ENCODE results near the gene SKAP2.

DNA sequence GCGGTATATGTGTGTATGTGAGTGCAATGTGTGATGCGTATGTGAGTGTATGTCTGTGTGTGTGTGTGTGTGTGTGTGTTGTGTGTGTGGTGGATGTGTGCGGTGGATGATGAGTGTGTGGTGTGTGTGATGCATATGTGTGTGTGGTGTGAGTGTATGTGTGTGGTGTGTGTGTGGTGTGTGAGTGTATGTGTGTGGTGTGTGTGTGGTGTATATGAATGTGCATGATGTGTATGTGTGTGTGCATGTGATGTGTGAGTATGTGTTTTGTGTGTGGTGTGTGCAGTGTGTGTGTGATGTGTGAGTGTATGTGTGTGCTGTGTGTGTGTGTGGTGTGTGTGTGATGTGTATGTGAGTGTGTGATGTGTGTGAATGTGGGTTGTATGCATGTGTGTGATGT lies 222.0 kb downstream of the SKAP2 start:
- TF ChIP-seq, protein P1, sequence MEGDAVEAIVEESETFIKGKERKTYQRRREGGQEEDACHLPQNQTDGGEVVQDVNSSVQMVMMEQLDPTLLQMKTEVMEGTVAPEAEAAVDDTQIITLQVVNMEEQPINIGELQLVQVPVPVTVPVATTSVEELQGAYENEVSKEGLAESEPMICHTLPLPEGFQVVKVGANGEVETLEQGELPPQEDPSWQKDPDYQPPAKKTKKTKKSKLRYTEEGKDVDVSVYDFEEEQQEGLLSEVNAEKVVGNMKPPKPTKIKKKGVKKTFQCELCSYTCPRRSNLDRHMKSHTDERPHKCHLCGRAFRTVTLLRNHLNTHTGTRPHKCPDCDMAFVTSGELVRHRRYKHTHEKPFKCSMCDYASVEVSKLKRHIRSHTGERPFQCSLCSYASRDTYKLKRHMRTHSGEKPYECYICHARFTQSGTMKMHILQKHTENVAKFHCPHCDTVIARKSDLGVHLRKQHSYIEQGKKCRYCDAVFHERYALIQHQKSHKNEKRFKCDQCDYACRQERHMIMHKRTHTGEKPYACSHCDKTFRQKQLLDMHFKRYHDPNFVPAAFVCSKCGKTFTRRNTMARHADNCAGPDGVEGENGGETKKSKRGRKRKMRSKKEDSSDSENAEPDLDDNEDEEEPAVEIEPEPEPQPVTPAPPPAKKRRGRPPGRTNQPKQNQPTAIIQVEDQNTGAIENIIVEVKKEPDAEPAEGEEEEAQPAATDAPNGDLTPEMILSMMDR (CRISPR knock-in tag; IDR thresholded peaks at IDR 0.05): no peak
- TF ChIP-seq JUND (CRISPR knock-in tag; IDR thresholded peaks at IDR 0.05) (no peak), SP1 (IDR thresholded peaks at IDR 0.05) (no peak), SP1 (CRISPR knock-in tag; IDR thresholded peaks at IDR 0.05) (no peak), TCF12 (IDR thresholded peaks at IDR 0.05) (no peak), TCF12 (CRISPR knock-in tag; IDR thresholded peaks at IDR 0.05) (no peak), ESRRA (CRISPR knock-in tag; IDR thresholded peaks at IDR 0.05; ENCODE audit: low read depth) (no peak), ZNF143 (CRISPR knock-in tag; IDR thresholded peaks at IDR 0.05) (no peak)
- TF ChIP-seq, protein P2, sequence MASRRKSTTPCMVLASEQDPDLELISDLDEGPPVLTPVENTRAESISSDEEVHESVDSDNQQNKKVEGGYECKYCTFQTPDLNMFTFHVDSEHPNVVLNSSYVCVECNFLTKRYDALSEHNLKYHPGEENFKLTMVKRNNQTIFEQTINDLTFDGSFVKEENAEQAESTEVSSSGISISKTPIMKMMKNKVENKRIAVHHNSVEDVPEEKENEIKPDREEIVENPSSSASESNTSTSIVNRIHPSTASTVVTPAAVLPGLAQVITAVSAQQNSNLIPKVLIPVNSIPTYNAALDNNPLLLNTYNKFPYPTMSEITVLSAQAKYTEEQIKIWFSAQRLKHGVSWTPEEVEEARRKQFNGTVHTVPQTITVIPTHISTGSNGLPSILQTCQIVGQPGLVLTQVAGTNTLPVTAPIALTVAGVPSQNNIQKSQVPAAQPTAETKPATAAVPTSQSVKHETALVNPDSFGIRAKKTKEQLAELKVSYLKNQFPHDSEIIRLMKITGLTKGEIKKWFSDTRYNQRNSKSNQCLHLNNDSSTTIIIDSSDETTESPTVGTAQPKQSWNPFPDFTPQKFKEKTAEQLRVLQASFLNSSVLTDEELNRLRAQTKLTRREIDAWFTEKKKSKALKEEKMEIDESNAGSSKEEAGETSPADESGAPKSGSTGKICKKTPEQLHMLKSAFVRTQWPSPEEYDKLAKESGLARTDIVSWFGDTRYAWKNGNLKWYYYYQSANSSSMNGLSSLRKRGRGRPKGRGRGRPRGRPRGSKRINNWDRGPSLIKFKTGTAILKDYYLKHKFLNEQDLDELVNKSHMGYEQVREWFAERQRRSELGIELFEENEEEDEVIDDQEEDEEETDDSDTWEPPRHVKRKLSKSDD (CRISPR knock-in tag; IDR thresholded peaks at IDR 0.05; ENCODE audit: low read depth): no peak
